K562 (cell line): ENCODE data around the gene ASPA.
"Not testable (repeated sequence)": the region's sequence is repeated elsewhere in the genome, so short reads cannot be mapped to it uniquely, and the experiment has no call there.

Source experiments
- ELF4 ChIP-seq: fragments of 450-650 bp; formaldehyde crosslinking; IDR thresholded peaks from 2 replicates; pipeline ENCODE4 v1.4.0; 2022; ENCODE audit warnings: missing genetic modification characterization
- GABPA ChIP-seq: fragments of 200-800 bp; sonication (Bioruptor generic); conservative IDR thresholded peaks from 2 replicates; pipeline ENCODE4 v1.6.1; 2016; ENCODE audit warnings: low read depth, missing genetic modification characterization, missing compliant biosample characterization
- JUNB ChIP-seq: fragments of 450-650 bp; formaldehyde crosslinking; conservative IDR thresholded peaks from 2 replicates; pipeline ENCODE4 v1.4.0; 2020; ENCODE audit warnings: mild to moderate bottlenecking
- PHF8 ChIP-seq: fragments of 200-600 bp; sonication (generic); IDR thresholded peaks from 2 replicates; pipeline ENCODE4 v1.6.1; 2012; ENCODE audit warnings: mixed run types, mild to moderate bottlenecking, inconsistent platforms, low read length, moderate library complexity, borderline replicate concordance
- RB1 ChIP-seq: fragments of 450-650 bp; IDR thresholded peaks from 2 replicates; pipeline ENCODE4 v1.6.1; 2017; ENCODE audit warnings: low read depth, mild to moderate bottlenecking
- TF ChIP-seq, protein P1 (sequence below), 3 experiments: IDR thresholded peaks in 2 of 3; conservative IDR thresholded peaks in 1 of 3; 2 replicates each; pipeline ENCODE4 v1.5.1; 2011 to 2012; ENCODE audit warnings: low read length in 3 of 3, mild to moderate bottlenecking in 3 of 3, control low read depth in 2 of 3, improper control_type of control experiment in 1 of 3, inconsistent platforms in 1 of 3, low read depth in 1 of 3, mixed read lengths in 1 of 3, moderate library complexity in 1 of 3; ENCODE audit not compliant: insufficient read depth in 2 of 3

DNA sequence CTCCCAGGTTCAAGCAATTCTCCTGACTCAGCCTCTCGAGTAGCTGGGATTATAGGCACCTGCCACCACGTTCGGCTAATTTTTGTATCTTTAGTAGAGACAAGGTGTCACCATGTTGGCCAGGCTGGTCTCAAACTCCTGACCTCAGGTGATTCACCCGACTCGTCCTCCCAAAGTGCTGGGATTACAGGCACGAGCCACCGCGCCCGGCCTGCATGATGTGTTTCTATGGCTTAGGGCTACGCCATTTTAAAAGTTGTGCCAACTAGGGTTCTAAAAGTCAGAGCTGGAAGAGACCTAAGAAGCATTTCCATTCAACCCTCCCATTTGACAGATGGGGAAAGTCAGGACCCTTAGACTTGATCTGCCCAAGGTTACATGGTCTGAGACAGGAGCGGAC is 38.4 kb downstream of the ASPA start:
- TF ChIP-seq RB1; GABPA; JUNB (CRISPR knock-in tag); PHF8; ELF4 (CRISPR knock-in tag): not testable (repeated sequence)
- TF ChIP-seq, protein P1, sequence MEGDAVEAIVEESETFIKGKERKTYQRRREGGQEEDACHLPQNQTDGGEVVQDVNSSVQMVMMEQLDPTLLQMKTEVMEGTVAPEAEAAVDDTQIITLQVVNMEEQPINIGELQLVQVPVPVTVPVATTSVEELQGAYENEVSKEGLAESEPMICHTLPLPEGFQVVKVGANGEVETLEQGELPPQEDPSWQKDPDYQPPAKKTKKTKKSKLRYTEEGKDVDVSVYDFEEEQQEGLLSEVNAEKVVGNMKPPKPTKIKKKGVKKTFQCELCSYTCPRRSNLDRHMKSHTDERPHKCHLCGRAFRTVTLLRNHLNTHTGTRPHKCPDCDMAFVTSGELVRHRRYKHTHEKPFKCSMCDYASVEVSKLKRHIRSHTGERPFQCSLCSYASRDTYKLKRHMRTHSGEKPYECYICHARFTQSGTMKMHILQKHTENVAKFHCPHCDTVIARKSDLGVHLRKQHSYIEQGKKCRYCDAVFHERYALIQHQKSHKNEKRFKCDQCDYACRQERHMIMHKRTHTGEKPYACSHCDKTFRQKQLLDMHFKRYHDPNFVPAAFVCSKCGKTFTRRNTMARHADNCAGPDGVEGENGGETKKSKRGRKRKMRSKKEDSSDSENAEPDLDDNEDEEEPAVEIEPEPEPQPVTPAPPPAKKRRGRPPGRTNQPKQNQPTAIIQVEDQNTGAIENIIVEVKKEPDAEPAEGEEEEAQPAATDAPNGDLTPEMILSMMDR (IDR thresholded peaks at IDR 0.05 in 2 of 3, conservative IDR thresholded peaks at IDR 0.05 in 1 of 3; ENCODE audit: insufficient read depth in 2 of 3, low read depth in 1 of 3, low read length in 3 of 3) = not testable (repeated sequence)
